H1 (cell line): ENCODE measurements around the gene GRAMD1B. TPM values are rescaled to one million over a fixed set of nuclear protein-coding genes. Genes with fewer than 3 reads are reported as not detected.
A peak's percentile ranks its signal among the peaks of the same experiment; 100 is the strongest.

ENCODE experiments used
- CTCF ChIA-PET: fragments of 300-600 bp; sonication (Branson Sonifier 250); formaldehyde crosslinking; loops from one replicate; lab custom pipeline; 2021; ENCODE audit not compliant: partially characterized antibody; lab: Charles Lee
- POLR2A ChIA-PET: fragments of 300-600 bp; sonication (Branson Sonifier 250); formaldehyde crosslinking; loops from one replicate; lab custom pipeline; 2021; ENCODE audit warnings: inconsistent platforms; ENCODE audit not compliant: partially characterized antibody; lab: Charles Lee
- DNase-seq, 2 experiments: peaks; one replicate each; pipeline versions ENCODE4 v3.0.0 to v3.0.0-alpha.2; 2010 to 2022; ENCODE audit warnings: low spot score in 2 of 2, low read depth in 1 of 2, mixed read lengths in 1 of 2
- FAIRE-seq: peaks from 2 replicates; lab custom pipeline; 2011; peaks lifted over from hg19 to GRCh38; lab: Jason Lieb, UNC
- H2AFZ ChIP-seq: 2 replicates; pipeline ENCODE4 v1.8.1; 2012; ENCODE audit warnings: low read length, inconsistent platforms
- H2AK5ac ChIP-seq: 2 replicates; pipeline ENCODE4 v1.6.1; 2013; ENCODE audit warnings: low read depth, low read length
- H2BK120ac ChIP-seq: replicated peaks from 2 replicates; pipeline ENCODE3; 2013; ENCODE audit warnings: low read depth, low read length, inconsistent platforms
- H2BK12ac ChIP-seq: 2 replicates; pipeline ENCODE4 v1.6.1; 2013; ENCODE audit warnings: low read depth, low read length
- H2BK15ac ChIP-seq: 2 replicates; pipeline ENCODE4 v1.6.1; 2013; ENCODE audit warnings: low read length
- H2BK20ac ChIP-seq: 2 replicates; pipeline ENCODE4 v1.6.1; 2013; ENCODE audit warnings: low read length
- H2BK5ac ChIP-seq: 2 replicates; pipeline ENCODE4 v1.6.1; 2013; ENCODE audit warnings: low read depth, low read length
- H3K14ac ChIP-seq: 2 replicates; pipeline ENCODE4 v1.6.1; 2013; ENCODE audit warnings: inconsistent platforms; ENCODE audit not compliant: insufficient read length
- H3K18ac ChIP-seq: 2 replicates; pipeline ENCODE4 v1.6.1; 2013; ENCODE audit warnings: low read length; ENCODE audit errors: extremely low read depth
- H3K23ac ChIP-seq: 2 replicates; pipeline ENCODE4 v1.6.1; 2013; ENCODE audit warnings: inconsistent platforms; ENCODE audit not compliant: insufficient read length
- H3K23me2 ChIP-seq: 2 replicates; pipeline ENCODE4 v1.6.1; 2013; ENCODE audit warnings: low read depth, low read length
- H3K27ac ChIP-seq: 2 replicates; pipeline ENCODE4 v1.6.1; 2011; ENCODE audit warnings: low read depth, low read length, inconsistent platforms
- H3K27me3 ChIP-seq, 4 experiments: replicated peaks in 1 of 4; 1 replicate in 1 of 4; 2 replicates in 3 of 4; pipeline versions ENCODE4 v1.6.1 to v1.8.1; 2011 to 2013; ENCODE audit warnings: low read length in 3 of 4, mild to moderate bottlenecking in 3 of 4, inconsistent platforms in 2 of 4, mixed read lengths in 2 of 4, moderate library complexity in 1 of 4; ENCODE audit not compliant: control insufficient read depth in 3 of 4, insufficient read depth in 3 of 4; ENCODE audit errors: extremely low read depth in 1 of 4
- H3K36me3 ChIP-seq, 4 experiments: 2 replicates each; pipeline versions ENCODE4 v1.6.1 to v1.8.1; 2011 to 2013; ENCODE audit warnings: mild to moderate bottlenecking in 4 of 4, low read length in 3 of 4, moderate library complexity in 2 of 4, control low read depth in 1 of 4, inconsistent platforms in 1 of 4; ENCODE audit not compliant: insufficient read depth in 4 of 4, control insufficient read depth in 2 of 4
- H3K4ac ChIP-seq: replicated peaks from 2 replicates; pipeline ENCODE3; 2013; ENCODE audit warnings: low read length, low read depth, mixed read lengths, inconsistent platforms; ENCODE audit not compliant: insufficient read length
- H3K4me1 ChIP-seq, 4 experiments: replicated peaks in 1 of 4; 1 replicate in 1 of 4; 2 replicates in 3 of 4; pipeline versions ENCODE4 v1.6.1 to v1.8.1; 2011 to 2013; ENCODE audit warnings: low read length in 3 of 4, inconsistent platforms in 2 of 4, mixed read lengths in 1 of 4; ENCODE audit not compliant: insufficient read depth in 4 of 4, control insufficient read depth in 3 of 4
- H3K4me2 ChIP-seq, 2 experiments: 2 replicates each; pipeline versions ENCODE4 v1.6.1 to v1.8.1; 2011 to 2013; ENCODE audit warnings: low read depth in 2 of 2, low read length in 2 of 2, control low read depth in 1 of 2, inconsistent platforms in 1 of 2, mild to moderate bottlenecking in 1 of 2; ENCODE audit not compliant: insufficient read depth in 1 of 2
- H3K4me3 ChIP-seq, 4 experiments: fragments of 200-600, 300-600 bp in 1 of 4; sonication (generic), shearing (Covaris generic), sonication (Bioruptor Twin) in 1 of 4; 2 replicates each; pipeline versions ENCODE4 v1.5.1 to v1.8.1; 2011 to 2016; ENCODE audit warnings: low read length in 4 of 4, low read depth in 3 of 4, control low read depth in 2 of 4, inconsistent platforms in 2 of 4, mild to moderate bottlenecking in 2 of 4, mixed read lengths in 1 of 4, moderate library complexity in 1 of 4; ENCODE audit not compliant: insufficient read depth in 2 of 4; ENCODE audit errors: extremely low read depth in 1 of 4
- H3K56ac ChIP-seq: replicated peaks from 2 replicates; pipeline ENCODE3; 2013; ENCODE audit warnings: low read depth, mild to moderate bottlenecking, mixed read lengths, low read length, inconsistent platforms; ENCODE audit not compliant: insufficient read length
- H3K79me1 ChIP-seq: 2 replicates; pipeline ENCODE4 v1.6.1; 2013; ENCODE audit warnings: low read depth, low read length, control low read depth
- H3K79me2 ChIP-seq, 2 experiments: 2 replicates each; pipeline versions ENCODE4 v1.6.1 to v1.8.1; 2012 to 2013; ENCODE audit warnings: low read length in 2 of 2, mild to moderate bottlenecking in 2 of 2, inconsistent platforms in 1 of 2; ENCODE audit not compliant: insufficient read depth in 2 of 2, control insufficient read depth in 1 of 2
- H3K9ac ChIP-seq, 4 experiments: replicated peaks in 1 of 4; 1 replicate in 1 of 4; 2 replicates in 3 of 4; pipeline versions ENCODE4 v1.6.1 to v1.8.1; 2011 to 2013; ENCODE audit warnings: low read depth in 3 of 4, low read length in 3 of 4, control low read depth in 2 of 4, mild to moderate bottlenecking in 2 of 4, moderate library complexity in 2 of 4, inconsistent platforms in 1 of 4; ENCODE audit errors: extremely low read depth in 1 of 4
- H3K9me3 ChIP-seq, 2 experiments: 2 replicates each; pipeline versions ENCODE4 v1.6.1 to v1.8.1; 2012 to 2013; ENCODE audit warnings: mild to moderate bottlenecking in 2 of 2, moderate library complexity in 2 of 2, control low read depth in 1 of 2, inconsistent platforms in 1 of 2, low read depth in 1 of 2, low read length in 1 of 2, mixed read lengths in 1 of 2; ENCODE audit not compliant: insufficient read depth in 2 of 2
- H4K20me1 ChIP-seq, 2 experiments: replicated peaks in 1 of 2; 2 replicates each; pipeline versions ENCODE3 to v1.8.1; 2011 to 2013; ENCODE audit warnings: inconsistent platforms in 2 of 2, low read length in 2 of 2, mild to moderate bottlenecking in 1 of 2; ENCODE audit not compliant: insufficient read depth in 2 of 2, control insufficient read depth in 1 of 2
- H4K5ac ChIP-seq: 2 replicates; pipeline ENCODE4 v1.6.1; 2013; ENCODE audit warnings: low read length, low read depth, mixed read lengths, inconsistent platforms; ENCODE audit not compliant: insufficient read length
- H4K8ac ChIP-seq: 2 replicates; pipeline ENCODE4 v1.8.0; 2013; ENCODE audit warnings: mild to moderate bottlenecking, moderate library complexity, low read length, inconsistent platforms; ENCODE audit not compliant: insufficient read depth; ENCODE audit errors: extremely low read depth
- H4K91ac ChIP-seq: replicated peaks from 2 replicates; pipeline ENCODE3; 2013; ENCODE audit warnings: low read length, mixed read lengths, inconsistent platforms; ENCODE audit not compliant: insufficient read length
- E2F6 ChIP-seq: IDR thresholded peaks from 2 replicates; pipeline ENCODE4 v1.6.1; 2012; ENCODE audit warnings: inconsistent platforms
- MAFK ChIP-seq: IDR thresholded peaks from 2 replicates; pipeline ENCODE4 v1.6.1; 2012; ENCODE audit warnings: low read depth, mild to moderate bottlenecking, improper control_type of control experiment, low read length
- WGBS, 2 experiments: shearing (Covaris generic) in 1 of 2; methylation state at CpG; one replicate each; pipeline versions ENCODE4 v1.1.6 to v1.1.7; 2013 to 2015; ENCODE audit warnings: low lambda C conversion rate in 2 of 2, mixed read lengths in 2 of 2, inconsistent platforms in 1 of 2, low coverage in 1 of 2, missing lambda C conversion rate in 1 of 2; ENCODE audit not compliant: insufficient replicate concordance in 2 of 2, insufficient coverage in 1 of 2, insufficient read length in 1 of 2; ENCODE audit errors: extremely low coverage in 1 of 2, missing lambda C conversion rate in 1 of 2; 5-methylcytosine and 5-hydroxymethylcytosine counted together
- polyA plus RNA-seq, 7 experiments: library from polyadenylated mRNA; depleted of rRNA in 3 of 7; stranded (reverse) in 5 of 7; unstranded in 2 of 7; fragments of >200 nt in 5 of 7; fragments of 200-250 nt in 2 of 7; gene quantifications; 1 replicate in 5 of 7; 2 replicates in 1 of 7; 4 replicates in 1 of 7; pipeline versions ENCODE4 v1.2.1 to v1.2.3, GENCODE V29; 2011 to 2013; ENCODE audit warnings: missing spikeins in 2 of 7, mixed read lengths in 2 of 7
- total RNA-seq: library from RNA; stranded (reverse); fragmentation: NEBNext Ultra II Directional; extraction: Animal tissue kit (Norgen Biotek cat#: 25700); gene quantifications from 2 replicates; pipeline ENCODE4 v1.2.1, GENCODE V29; 2021

GRAMD1B gene
- total and polyA plus RNA-seq, 2 of the 8 experiments (the other 6 are each of a cell fraction or from before 2014, with no cell fraction given) = 10.1 to 21.2 TPM

- H3K4me2 ChIP-seq = no peak overlapping the region
- no peaks in the 10 kb centered on the region for H3K36me3 ChIP-seq
- no peak overlapping the region for H2BK120ac ChIP-seq
- CTCF ChIA-PET = interaction anchor here (0.7 to 4.7 kb wide), 11 partner anchors 10 to 53 kb away, joined by 3 to 32 read pairs (median 5); no protein-coding TSS in a partner anchor
- H3K4ac ChIP-seq = no peak overlapping the region
- H3K23me2 ChIP-seq = no peaks in the 10 kb centered on the region; the same call in 1 of the 2 replicates
- H4K20me1 ChIP-seq = no peaks in the 10 kb centered on the region
- no peak overlapping the region for H2AK5ac ChIP-seq
- POLR2A ChIA-PET = interaction anchor here (0.8 to 1.3 kb wide), 2 partner anchors 10 to 12 kb away, joined by 3 read pairs; no protein-coding TSS in a partner anchor
- H3K27me3 ChIP-seq = no peaks in the 10 kb centered on the region
- DNase-seq = no peak
- H3K27ac ChIP-seq = no peak overlapping the region
- H2BK12ac ChIP-seq = no peak overlapping the region
- no peaks in the 10 kb centered on the region for H3K9me3 ChIP-seq
- no peak overlapping the region for H3K4me3 ChIP-seq
- H4K5ac ChIP-seq = no peak overlapping the region
- H2BK15ac ChIP-seq = no peak overlapping the region
- H3K4me1 ChIP-seq = peaks cover 10 to 28% (median 15%) of the 10 kb centered on the region in 4 experiments; a peak in 6 of 7 replicates
- H3K56ac ChIP-seq = no peak overlapping the region
- H2AFZ ChIP-seq = no peak overlapping the region
- no peak overlapping the region for H3K23ac ChIP-seq
- H3K18ac ChIP-seq = no peak overlapping the region
- H3K79me2 ChIP-seq = 0 out of 4 replicates have a peak, but pooled peaks cover 0 to 4% of the 10 kb centered on the region in 2 experiments
- TF ChIP-seq MAFK (no peak), E2F6 (no peak)
- no peak for FAIRE-seq
- no peak overlapping the region for H4K91ac ChIP-seq
- H3K79me1 ChIP-seq = no peaks in the 10 kb centered on the region; the same call in 1 of the 2 replicates
- H2BK20ac ChIP-seq = 0 out of 2 replicates have a peak overlapping the region, but pooled peaks have one; percentile 80
- WGBS, 2 experiments = 100% methylated on average over 3 of the region's 3 CpGs; no CpG with 5 or more reads in 1 of the 2 experiments
- no peak overlapping the region for H3K9ac ChIP-seq
- no peak overlapping the region for H3K14ac ChIP-seq
- no peak overlapping the region for H4K8ac ChIP-seq
- H2BK5ac ChIP-seq = no peak overlapping the region
Observed at GRCh38 chr11:123527526-123527925, 97.5 kb downstream of the GRAMD1B start.
